Measurements from ENCODE around the gene RPL39. TPM values are rescaled to one million over a fixed set of nuclear protein-coding genes. Genes with fewer than 3 reads are reported as not detected.
"Not testable (repeated sequence)": the region's sequence is repeated elsewhere in the genome, so short reads cannot be mapped to it uniquely, and the experiment has no call there.

RPL39 gene
- total RNA-seq, result 100 to 1,000 TPM; 497 to 592 TPM

GRCh38 chrX:119791437-119792231 lies at the start of gene RPL39:
RPL39 (minus strand) TSS chrX:119791630; CDS start chrX:119791576, 54 bp downstream.
- Histone ChIP-seq H3K27ac (peak within 1 kb of the TSS; percentile 67 to 97 (median 90)), H3K27me3 (no peaks in the 10 kb centered on the region), H3K36me3 (replicated peaks in 1 of 2; ENCODE audit: insufficient read depth in 1 of 2, low read depth in 2 of 2) (no peaks in the 10 kb centered on the region), H3K9me3 (no peaks in the 10 kb centered on the region), H3K4me3 (peak within 1 kb of the TSS in 1 of 2 donors; percentile 56), H3K4me1 (peaks cover 34% of the 10 kb centered on the region)
- WGBS, 2 donors, result 0 to 1% methylated on average over 29 to 45 of the region's 58 CpGs
- DNase-seq (peak; percentile 83 to 91 (median 86)), ATAC-seq (peak; percentile 96)
- TF ChIP-seq CTCF (IDR thresholded peaks at IDR 0.05) (peak in 1 of 7 experiments; percentile 3), POLR2A (IDR thresholded peaks at IDR 0.05) (peak; percentile 40 to 85 (median 83))
- intact Hi-C loops (cut with DNase I), result no loop called here

- TF ChIP-seq POLR2A (IDR thresholded peaks at IDR 0.05) (no peak), CTCF (IDR thresholded peaks at IDR 0.05) (no peak)
- intact Hi-C loops (cut with DNase I), result no loop called here
- Histone ChIP-seq H3K4me1 (no peaks in the 10 kb centered on the region), H3K4me3 (no peak overlapping the region), H3K9me3 (no peaks in the 10 kb centered on the region), H3K27me3 (no peaks in the 10 kb centered on the region), H3K36me3 (replicated peaks in 1 of 2; ENCODE audit: insufficient read depth in 1 of 2, low read depth in 2 of 2) (no peaks in the 10 kb centered on the region), H3K27ac (no peak overlapping the region)
- ATAC-seq, result no peak
- DNase-seq, result no peak
- 81 to 92% methylated on average over 3 of the region's 3 CpGs for WGBS, 2 donors
These were observed 42.5 kb upstream of the RPL39 start for GRCh38 chrX:119833905-119834304.

GRCh38 chrX:119828446-119828845 lies 37.0 kb upstream of the RPL39 start:
- Histone ChIP-seq H3K36me3 (replicated peaks in 1 of 2; ENCODE audit: insufficient read depth in 1 of 2, low read depth in 2 of 2) (no peaks in the 10 kb centered on the region), H3K4me3 (no peak overlapping the region), H3K4me1 (no peaks in the 10 kb centered on the region), H3K9me3 (no peaks in the 10 kb centered on the region), H3K27ac (no peak overlapping the region), H3K27me3 (no peaks in the 10 kb centered on the region)
- TF ChIP-seq POLR2A (IDR thresholded peaks at IDR 0.05), result no peak
- TF ChIP-seq CTCF (IDR thresholded peaks at IDR 0.05), result no peak
- 95 to 97% methylated on average over 5 of the region's 5 CpGs for WGBS, 2 donors
- DNase-seq (no peak), ATAC-seq (no peak)
- intact Hi-C loops (cut with DNase I), result no loop called here

- Histone ChIP-seq H3K27ac (no peak overlapping the region), H3K27me3 (no peaks in the 10 kb centered on the region), H3K9me3 (no peaks in the 10 kb centered on the region), H3K4me1 (no peaks in the 10 kb centered on the region), H3K4me3 (no peak overlapping the region), H3K36me3 (replicated peaks in 1 of 2; ENCODE audit: insufficient read depth in 1 of 2, low read depth in 2 of 2) (no peaks in the 10 kb centered on the region)
- ATAC-seq, result no peak
- no peak for DNase-seq
- WGBS, 2 donors, result 45% methylated on average over 6 to 7 of the region's 7 CpGs
- no peak for TF ChIP-seq CTCF (IDR thresholded peaks at IDR 0.05)
- TF ChIP-seq POLR2A (IDR thresholded peaks at IDR 0.05), result no peak
- intact Hi-C loops (cut with DNase I), result no loop called here
These were observed 35.0 kb upstream of the RPL39 start for GRCh38 chrX:119826399-119826959.

GRCh38 chrX:119824221-119824620 lies 32.8 kb upstream of the RPL39 start:
- H3K9me3 ChIP-seq; H3K27me3 ChIP-seq; intact Hi-C loops (cut with DNase I); ATAC-seq; H3K36me3 ChIP-seq (replicated peaks in 1 of 2; ENCODE audit: insufficient read depth in 1 of 2, low read depth in 2 of 2); H3K4me1 ChIP-seq; H3K27ac ChIP-seq; DNase-seq; H3K4me3 ChIP-seq: not testable (repeated sequence)
- 55% methylated on average over 2 of the region's 5 CpGs; no CpG with 5 or more reads in 1 of the 2 donors for WGBS, 2 donors

GRCh38 chrX:119821703-119822102 lies 30.3 kb upstream of the RPL39 start:
- H3K27ac ChIP-seq; H3K4me3 ChIP-seq; H3K36me3 ChIP-seq (replicated peaks in 1 of 2; ENCODE audit: insufficient read depth in 1 of 2, low read depth in 2 of 2); ATAC-seq; H3K9me3 ChIP-seq; H3K4me1 ChIP-seq; H3K27me3 ChIP-seq; intact Hi-C loops (cut with DNase I); DNase-seq: not testable (repeated sequence)
- WGBS, 2 donors, result 71 to 77% methylated on average over 3 of the region's 3 CpGs

Data from body of pancreas (tissue), 4 donors.